ENCODE measurements around the gene ASCL5.

DNA sequence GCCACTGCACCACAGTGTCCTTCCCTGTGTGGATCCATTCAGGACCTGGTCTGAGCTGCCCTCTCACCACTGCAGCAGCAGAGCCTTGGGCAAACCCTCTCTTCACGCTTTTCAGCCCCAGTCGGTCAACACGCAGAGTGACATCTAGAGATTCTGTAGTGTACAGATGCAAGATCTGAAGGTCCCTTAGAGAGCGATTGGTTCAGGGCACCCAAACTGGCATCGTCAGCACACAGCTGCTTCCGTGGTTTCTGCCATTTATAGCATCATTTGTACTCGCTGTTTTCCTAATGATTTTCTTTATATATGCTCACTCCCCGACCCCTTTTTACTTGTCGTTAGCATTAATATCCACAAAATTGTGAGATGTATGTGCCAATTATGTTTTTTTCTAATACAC is 1.5 kb upstream of the ASCL5 start:
- TF ChIP-seq, protein P1, sequence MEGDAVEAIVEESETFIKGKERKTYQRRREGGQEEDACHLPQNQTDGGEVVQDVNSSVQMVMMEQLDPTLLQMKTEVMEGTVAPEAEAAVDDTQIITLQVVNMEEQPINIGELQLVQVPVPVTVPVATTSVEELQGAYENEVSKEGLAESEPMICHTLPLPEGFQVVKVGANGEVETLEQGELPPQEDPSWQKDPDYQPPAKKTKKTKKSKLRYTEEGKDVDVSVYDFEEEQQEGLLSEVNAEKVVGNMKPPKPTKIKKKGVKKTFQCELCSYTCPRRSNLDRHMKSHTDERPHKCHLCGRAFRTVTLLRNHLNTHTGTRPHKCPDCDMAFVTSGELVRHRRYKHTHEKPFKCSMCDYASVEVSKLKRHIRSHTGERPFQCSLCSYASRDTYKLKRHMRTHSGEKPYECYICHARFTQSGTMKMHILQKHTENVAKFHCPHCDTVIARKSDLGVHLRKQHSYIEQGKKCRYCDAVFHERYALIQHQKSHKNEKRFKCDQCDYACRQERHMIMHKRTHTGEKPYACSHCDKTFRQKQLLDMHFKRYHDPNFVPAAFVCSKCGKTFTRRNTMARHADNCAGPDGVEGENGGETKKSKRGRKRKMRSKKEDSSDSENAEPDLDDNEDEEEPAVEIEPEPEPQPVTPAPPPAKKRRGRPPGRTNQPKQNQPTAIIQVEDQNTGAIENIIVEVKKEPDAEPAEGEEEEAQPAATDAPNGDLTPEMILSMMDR (IDR thresholded peaks at IDR 0.05) = no peak
- TF ChIP-seq POLR2AphosphoS5 (IDR thresholded peaks at IDR 0.05) (no peak), POLR2A (IDR thresholded peaks at IDR 0.05) (no peak), EP300 (IDR thresholded peaks at IDR 0.05) (no peak)
